ENCODE data around the gene PLXNA4. TPM values are rescaled to one million over a fixed set of nuclear protein-coding genes. Genes with fewer than 3 reads are reported as not detected.

Gene PLXNA4
- total and polyA plus RNA-seq, 2 donors (not counting 1 experiment from before 2014, with no cell fraction given) = not detected

DNA sequence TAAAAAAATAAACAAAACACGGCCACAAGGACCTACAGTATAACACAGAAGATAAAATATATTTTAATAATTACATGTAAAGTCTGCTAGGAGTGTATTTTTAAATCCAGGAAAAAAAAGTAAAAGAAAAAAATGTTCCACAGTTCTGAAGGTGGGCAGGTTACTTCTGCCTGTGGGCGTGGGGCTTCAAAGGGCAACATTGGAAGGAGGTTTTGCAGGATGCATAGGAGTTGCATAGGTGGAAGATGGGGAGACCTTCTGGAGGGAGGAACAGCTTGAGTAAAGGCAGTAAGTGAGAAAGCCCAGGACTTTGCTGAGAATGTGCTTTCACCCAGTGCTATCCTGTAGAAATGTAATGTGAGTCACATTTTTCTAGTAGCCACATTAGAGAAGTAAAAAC lies 37.5 kb upstream of the PLXNA4 start:
- TF ChIP-seq, protein P1, sequence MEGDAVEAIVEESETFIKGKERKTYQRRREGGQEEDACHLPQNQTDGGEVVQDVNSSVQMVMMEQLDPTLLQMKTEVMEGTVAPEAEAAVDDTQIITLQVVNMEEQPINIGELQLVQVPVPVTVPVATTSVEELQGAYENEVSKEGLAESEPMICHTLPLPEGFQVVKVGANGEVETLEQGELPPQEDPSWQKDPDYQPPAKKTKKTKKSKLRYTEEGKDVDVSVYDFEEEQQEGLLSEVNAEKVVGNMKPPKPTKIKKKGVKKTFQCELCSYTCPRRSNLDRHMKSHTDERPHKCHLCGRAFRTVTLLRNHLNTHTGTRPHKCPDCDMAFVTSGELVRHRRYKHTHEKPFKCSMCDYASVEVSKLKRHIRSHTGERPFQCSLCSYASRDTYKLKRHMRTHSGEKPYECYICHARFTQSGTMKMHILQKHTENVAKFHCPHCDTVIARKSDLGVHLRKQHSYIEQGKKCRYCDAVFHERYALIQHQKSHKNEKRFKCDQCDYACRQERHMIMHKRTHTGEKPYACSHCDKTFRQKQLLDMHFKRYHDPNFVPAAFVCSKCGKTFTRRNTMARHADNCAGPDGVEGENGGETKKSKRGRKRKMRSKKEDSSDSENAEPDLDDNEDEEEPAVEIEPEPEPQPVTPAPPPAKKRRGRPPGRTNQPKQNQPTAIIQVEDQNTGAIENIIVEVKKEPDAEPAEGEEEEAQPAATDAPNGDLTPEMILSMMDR (IDR thresholded peaks at IDR 0.05) = no peak
- no peak for TF ChIP-seq EZH2 (IDR thresholded peaks at IDR 0.05; ENCODE audit: borderline replicate concordance, insufficient read depth, low read depth, low read length, poor library complexity, severe bottlenecking)
- Histone ChIP-seq H3K36me3 (replicated peaks in 1 of 2; ENCODE audit: control extremely low read depth in 1 of 2, control insufficient read depth in 1 of 2, extremely low read depth in 1 of 2, insufficient read depth in 2 of 2, low read length in 1 of 2) (no peaks in the 10 kb centered on the region), H3K9me3 (ENCODE audit: control extremely low read depth in 1 of 3, control insufficient read depth in 2 of 3, insufficient read depth in 1 of 3, low read length in 2 of 3) (peaks cover 0 to 2% (median 0%) of the 10 kb centered on the region in 3 donors), H3K79me2 (ENCODE audit: control insufficient read depth, insufficient read depth, low read length) (no peaks in the 10 kb centered on the region), H3K27me3 (replicated peaks in 1 of 4; ENCODE audit: control extremely low read depth in 1 of 4, control insufficient read depth in 3 of 4, insufficient read depth in 4 of 4, low read length in 3 of 4) (peaks cover 0 to 2% (median 0%) of the 10 kb centered on the region in 4 experiments), H4K20me1 (ENCODE audit: control insufficient read depth, insufficient read depth, low read length, poor library complexity, severe bottlenecking) (no peaks in the 10 kb centered on the region), H3K4me3 (ENCODE audit: control extremely low read depth in 1 of 5, extremely low read depth in 1 of 5, insufficient read depth in 1 of 5, low read depth in 2 of 5, low read length in 4 of 5) (no peak overlapping the region), H3K4me2 (replicated peaks; ENCODE audit: low read depth, low read length, poor library complexity, severe bottlenecking) (no peak overlapping the region), H2AFZ (ENCODE audit: insufficient read depth, low read depth, low read length, poor library complexity, severe bottlenecking) (no peak overlapping the region), H3K27ac (ENCODE audit: low read length in 2 of 2) (no peak overlapping the region), H3K9ac (ENCODE audit: low read length) (no peak overlapping the region), H3K4me1 (ENCODE audit: control insufficient read depth in 2 of 2, insufficient read depth in 2 of 2, low read length in 2 of 2) (peaks cover 4% of the 10 kb centered on the region in 2 donors)
- intact Hi-C loops (cut with micrococcal nuclease) = no loop called here
- POLR2A ChIA-PET = no interaction called here
- H3K4me3 Mint-ChIP-seq = no peak overlapping the region
- H3K27me3 Mint-ChIP-seq = peaks cover 31% of the 10 kb centered on the region
- ATAC-seq (ENCODE audit: low read depth) = no peak
- H3K4me1 Mint-ChIP-seq = peaks cover 11% of the 10 kb centered on the region
- H3K27ac Mint-ChIP-seq = no peak overlapping the region
- no peaks in the 10 kb centered on the region for H3K9me3 Mint-ChIP-seq (ENCODE audit: insufficient read depth)
- DNase-seq = no peak
- 80% methylated on average over 1 of the region's 2 CpGs for WGBS (ENCODE audit: insufficient coverage)
- CTCF ChIA-PET = no interaction called here

DNA sequence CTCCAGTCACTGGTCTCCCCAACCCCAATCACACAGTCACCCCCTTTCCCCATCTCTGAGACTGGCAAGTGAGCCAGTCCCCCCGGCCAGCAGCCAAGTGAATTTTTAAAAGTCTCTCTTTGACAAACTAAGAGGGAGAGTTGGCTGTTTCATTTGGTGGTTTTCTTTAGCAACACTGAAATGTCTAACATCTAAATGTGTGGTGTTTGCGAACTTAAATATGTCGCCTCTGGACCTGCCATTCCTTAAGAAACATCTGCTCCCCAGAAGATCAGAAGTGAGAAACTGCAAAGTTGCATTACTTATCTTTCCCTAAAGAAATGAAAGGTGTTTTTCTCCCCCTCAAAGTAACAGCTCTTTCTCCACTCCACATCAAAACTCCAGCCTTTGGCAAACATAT lies 34.7 kb upstream of the PLXNA4 start:
- Histone ChIP-seq H3K9me3 (ENCODE audit: control extremely low read depth in 1 of 3, control insufficient read depth in 2 of 3, insufficient read depth in 1 of 3, low read length in 2 of 3) (peaks cover 0 to 4% (median 0%) of the 10 kb centered on the region in 3 donors), H3K79me2 (ENCODE audit: control insufficient read depth, insufficient read depth, low read length) (no peaks in the 10 kb centered on the region), H3K27me3 (replicated peaks in 1 of 4; ENCODE audit: control extremely low read depth in 1 of 4, control insufficient read depth in 3 of 4, insufficient read depth in 4 of 4, low read length in 3 of 4) (peaks cover 0 to 2% (median 0%) of the 10 kb centered on the region in 4 experiments), H3K9ac (ENCODE audit: low read length) (no peak overlapping the region), H3K27ac (ENCODE audit: low read length in 2 of 2) (no peak overlapping the region), H3K4me2 (replicated peaks; ENCODE audit: low read depth, low read length, poor library complexity, severe bottlenecking) (no peak overlapping the region), H3K36me3 (replicated peaks in 1 of 2; ENCODE audit: control extremely low read depth in 1 of 2, control insufficient read depth in 1 of 2, extremely low read depth in 1 of 2, insufficient read depth in 2 of 2, low read length in 1 of 2) (no peaks in the 10 kb centered on the region), H4K20me1 (ENCODE audit: control insufficient read depth, insufficient read depth, low read length, poor library complexity, severe bottlenecking) (no peaks in the 10 kb centered on the region), H3K4me3 (ENCODE audit: control extremely low read depth in 1 of 5, extremely low read depth in 1 of 5, insufficient read depth in 1 of 5, low read depth in 2 of 5, low read length in 4 of 5) (no peak overlapping the region), H3K4me1 (ENCODE audit: control insufficient read depth in 2 of 2, insufficient read depth in 2 of 2, low read length in 2 of 2) (peaks cover 4% of the 10 kb centered on the region in 2 donors), H2AFZ (ENCODE audit: insufficient read depth, low read depth, low read length, poor library complexity, severe bottlenecking) (no peak overlapping the region)
- ATAC-seq (ENCODE audit: low read depth) = no peak
- H3K4me1 Mint-ChIP-seq = peaks cover 11% of the 10 kb centered on the region
- H3K4me3 Mint-ChIP-seq = no peak overlapping the region
- H3K27ac Mint-ChIP-seq = no peak overlapping the region
- CTCF ChIA-PET = no interaction called here
- TF ChIP-seq EZH2 (IDR thresholded peaks at IDR 0.05; ENCODE audit: borderline replicate concordance, insufficient read depth, low read depth, low read length, poor library complexity, severe bottlenecking) = no peak
- TF ChIP-seq, protein P1 (IDR thresholded peaks at IDR 0.05) = no peak
- H3K9me3 Mint-ChIP-seq (ENCODE audit: insufficient read depth) = no peaks in the 10 kb centered on the region
- DNase-seq = no peak
- H3K27me3 Mint-ChIP-seq = peaks cover 29% of the 10 kb centered on the region
- POLR2A ChIA-PET = no interaction called here
- WGBS (ENCODE audit: insufficient coverage) = 100% methylated on average over 2 of the region's 3 CpGs
- intact Hi-C loops (cut with micrococcal nuclease) = no loop called here

All from B cell (primary cell).